SK-N-SH treated with all-trans-retinoic acid at 6 μM for 48 hours (cell line): Measurements from ENCODE around the gene PRKAG2.

Experiments
- ARNTL ChIP-seq: fragments of 450-650 bp; formaldehyde crosslinking; IDR thresholded peaks from 2 replicates; pipeline ENCODE4 v1.5.0; 2020; ENCODE audit warnings: low read depth, mild to moderate bottlenecking, moderate library complexity, borderline replicate concordance
- CSDC2 ChIP-seq: fragments of 250-450 bp; sonication (Bioruptor Pico); IDR thresholded peaks from 2 replicates; pipeline ENCODE4 v1.5.0; 2020; ENCODE audit warnings: mild to moderate bottlenecking, moderate library complexity
- CSRNP3 ChIP-seq: fragments of 250-450 bp; sonication (Bioruptor Pico); IDR thresholded peaks from 2 replicates; pipeline ENCODE4 v1.5.1; 2021; ENCODE audit warnings: mild to moderate bottlenecking, moderate library complexity
- PATZ1 ChIP-seq: fragments of 250-450 bp; sonication (Bioruptor Pico); IDR thresholded peaks from 2 replicates; pipeline ENCODE4 v1.8.0; 2020; ENCODE audit warnings: mild to moderate bottlenecking, moderate library complexity, borderline replicate concordance
- POU6F1 ChIP-seq: fragments of 250-450 bp; sonication (Bioruptor Pico); IDR thresholded peaks from 2 replicates; pipeline ENCODE4 v1.8.0; 2021; ENCODE audit warnings: low read depth, mild to moderate bottlenecking, moderate library complexity, borderline replicate concordance
- ZC3H10 ChIP-seq: fragments of 250-450 bp; sonication (Bioruptor Pico); IDR thresholded peaks from 2 replicates; pipeline ENCODE4 v1.5.1; 2021; ENCODE audit warnings: mild to moderate bottlenecking, moderate library complexity
- ZFP3 ChIP-seq: fragments of 250-450 bp; sonication (Bioruptor Pico); IDR thresholded peaks from 2 replicates; pipeline ENCODE4 v1.5.0; 2020; ENCODE audit warnings: mild to moderate bottlenecking, moderate library complexity
- ZNF8 ChIP-seq: fragments of 450-650 bp; formaldehyde crosslinking; IDR thresholded peaks from 2 replicates; pipeline ENCODE4 v1.5.0; 2020; ENCODE audit warnings: mild to moderate bottlenecking, moderate library complexity

GRCh38 chr7:151799506-151799905 is 77.4 kb downstream of the PRKAG2 start:
- TF ChIP-seq ARNTL (CRISPR knock-in tag) (no peak), CSRNP3 (CRISPR knock-in tag) (no peak), PATZ1 (CRISPR knock-in tag) (no peak), CSDC2 (CRISPR knock-in tag) (no peak), ZFP3 (CRISPR knock-in tag) (no peak), ZC3H10 (no peak), POU6F1 (CRISPR knock-in tag) (no peak), ZNF8 (CRISPR knock-in tag) (no peak)
